ENCODE results near the gene PRDM11.

DNA sequence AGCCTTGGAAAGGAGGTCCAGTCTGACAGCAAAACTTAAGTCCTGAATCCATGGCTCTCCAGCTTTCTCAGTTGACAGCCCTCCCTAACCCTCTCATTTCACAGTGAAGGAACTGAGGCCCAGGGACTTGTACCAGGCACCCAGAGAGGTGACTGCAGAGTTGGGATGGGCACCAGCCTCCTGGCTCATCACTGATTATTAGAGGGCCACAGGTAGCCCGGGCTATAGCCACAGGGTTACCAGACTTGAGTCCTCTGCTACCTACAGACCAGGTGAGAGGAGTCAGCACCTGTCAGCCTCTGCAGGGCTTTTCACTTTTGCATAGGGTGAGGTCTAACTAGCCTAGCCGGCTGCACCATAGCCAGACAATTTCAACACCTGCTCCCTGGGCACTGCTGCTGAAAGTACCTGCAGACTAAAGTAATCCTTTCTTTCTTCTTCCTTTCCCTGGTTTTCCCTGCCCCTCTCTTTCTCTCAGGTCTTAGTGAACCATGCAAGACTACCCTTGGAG is 102.1 kb downstream of the PRDM11 start:
- TF ChIP-seq, protein P1, sequence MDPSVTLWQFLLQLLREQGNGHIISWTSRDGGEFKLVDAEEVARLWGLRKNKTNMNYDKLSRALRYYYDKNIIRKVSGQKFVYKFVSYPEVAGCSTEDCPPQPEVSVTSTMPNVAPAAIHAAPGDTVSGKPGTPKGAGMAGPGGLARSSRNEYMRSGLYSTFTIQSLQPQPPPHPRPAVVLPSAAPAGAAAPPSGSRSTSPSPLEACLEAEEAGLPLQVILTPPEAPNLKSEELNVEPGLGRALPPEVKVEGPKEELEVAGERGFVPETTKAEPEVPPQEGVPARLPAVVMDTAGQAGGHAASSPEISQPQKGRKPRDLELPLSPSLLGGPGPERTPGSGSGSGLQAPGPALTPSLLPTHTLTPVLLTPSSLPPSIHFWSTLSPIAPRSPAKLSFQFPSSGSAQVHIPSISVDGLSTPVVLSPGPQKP (IDR thresholded peaks at IDR 0.05; ENCODE audit: low read depth, low read length): no peak
- TF ChIP-seq MTA3 (IDR thresholded peaks at IDR 0.05; ENCODE audit: borderline replicate concordance, low read length) (no peak), POLR2A (IDR thresholded peaks at IDR 0.05; ENCODE audit: low read depth, low read length) (no peak), TARDBP (IDR thresholded peaks at IDR 0.05; ENCODE audit: borderline replicate concordance) (no peak), DPF2 (IDR thresholded peaks at IDR 0.05) (no peak), POLR2AphosphoS5 (IDR thresholded peaks at IDR 0.05; ENCODE audit: low read length) (no peak), ZZZ3 (IDR thresholded peaks at IDR 0.05; ENCODE audit: control insufficient read depth, insufficient read length, low read depth) (no peak)
